B cell (primary cell): ENCODE results near the gene PPP1R12A.

Experiments
- CTCF ChIP-seq: fragments of 200-600 bp; IDR thresholded peaks from one replicate; pipeline ENCODE4 v1.8.0; 2022; ENCODE audit warnings: antibody characterized with exemption, mild to moderate bottlenecking
- EZH2 ChIP-seq: IDR thresholded peaks from 2 replicates; pipeline ENCODE4 v1.6.1; 2012; ENCODE audit warnings: borderline replicate concordance, low read depth, mild to moderate bottlenecking, moderate library complexity, low read length; ENCODE audit not compliant: insufficient read depth, poor library complexity, severe bottlenecking

DNA sequence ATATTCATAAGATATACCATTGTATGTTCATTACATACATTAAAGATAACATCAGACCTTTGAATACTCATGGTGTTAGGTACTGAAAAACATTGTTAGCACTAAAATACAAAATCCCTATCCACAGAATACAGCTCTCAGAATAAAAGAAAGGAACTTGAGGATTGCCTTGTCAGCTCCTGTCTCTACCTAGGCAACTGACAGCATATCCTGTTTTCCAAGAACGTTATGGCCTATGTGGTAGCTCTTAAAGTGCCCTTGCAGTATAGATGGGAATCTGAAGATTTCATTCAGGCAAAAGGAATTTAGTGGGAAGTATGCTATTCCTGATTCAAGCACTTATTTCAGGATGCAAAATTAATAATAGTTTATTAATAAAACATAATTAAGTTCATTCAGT, 1.8 kb upstream of the PPP1R12A start:
- no peak for TF ChIP-seq EZH2
- TF ChIP-seq CTCF, result no peak
